ENCODE data around the gene CCDC74A.
"Not testable (repeated sequence)": the region's sequence is repeated elsewhere in the genome, so short reads cannot be mapped to it uniquely, and the experiment has no call there.

CCDC74A gene

GRCh38 chr2:131503587-131503986, 24.1 kb upstream of the CCDC74A start:
- DNase-seq (ENCODE audit: low spot score): not testable (repeated sequence)

GRCh38 chr2:131504082-131504750, 23.5 kb upstream of the CCDC74A start:
- DNase-seq (ENCODE audit: low spot score): not testable (repeated sequence)

DNA sequence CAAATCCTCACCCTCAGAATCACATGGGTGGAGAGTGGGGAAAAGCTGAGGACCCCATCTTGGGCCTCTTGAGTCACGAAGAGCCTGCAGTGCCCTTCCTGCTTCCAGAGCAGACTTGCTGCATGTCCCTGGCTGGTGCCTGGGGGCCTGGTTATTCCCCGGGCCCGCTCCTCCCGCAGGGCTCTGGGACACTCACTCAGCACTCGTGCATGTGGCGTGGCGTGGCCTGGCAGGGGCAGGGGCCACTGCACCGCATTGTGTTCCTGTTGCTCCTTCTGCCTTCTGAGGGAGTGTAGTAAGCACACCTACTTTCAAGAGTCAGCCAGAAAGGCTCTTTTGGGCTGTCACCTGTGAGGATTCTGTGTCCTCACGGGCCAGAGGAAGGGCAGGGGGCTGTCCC, 18.1 kb upstream of the CCDC74A start:
- no peak for DNase-seq (ENCODE audit: low spot score)

- not testable (repeated sequence) for DNase-seq (ENCODE audit: low spot score)
Observed at GRCh38 chr2:131511291-131511968, 16.3 kb upstream of the CCDC74A start.

DNA sequence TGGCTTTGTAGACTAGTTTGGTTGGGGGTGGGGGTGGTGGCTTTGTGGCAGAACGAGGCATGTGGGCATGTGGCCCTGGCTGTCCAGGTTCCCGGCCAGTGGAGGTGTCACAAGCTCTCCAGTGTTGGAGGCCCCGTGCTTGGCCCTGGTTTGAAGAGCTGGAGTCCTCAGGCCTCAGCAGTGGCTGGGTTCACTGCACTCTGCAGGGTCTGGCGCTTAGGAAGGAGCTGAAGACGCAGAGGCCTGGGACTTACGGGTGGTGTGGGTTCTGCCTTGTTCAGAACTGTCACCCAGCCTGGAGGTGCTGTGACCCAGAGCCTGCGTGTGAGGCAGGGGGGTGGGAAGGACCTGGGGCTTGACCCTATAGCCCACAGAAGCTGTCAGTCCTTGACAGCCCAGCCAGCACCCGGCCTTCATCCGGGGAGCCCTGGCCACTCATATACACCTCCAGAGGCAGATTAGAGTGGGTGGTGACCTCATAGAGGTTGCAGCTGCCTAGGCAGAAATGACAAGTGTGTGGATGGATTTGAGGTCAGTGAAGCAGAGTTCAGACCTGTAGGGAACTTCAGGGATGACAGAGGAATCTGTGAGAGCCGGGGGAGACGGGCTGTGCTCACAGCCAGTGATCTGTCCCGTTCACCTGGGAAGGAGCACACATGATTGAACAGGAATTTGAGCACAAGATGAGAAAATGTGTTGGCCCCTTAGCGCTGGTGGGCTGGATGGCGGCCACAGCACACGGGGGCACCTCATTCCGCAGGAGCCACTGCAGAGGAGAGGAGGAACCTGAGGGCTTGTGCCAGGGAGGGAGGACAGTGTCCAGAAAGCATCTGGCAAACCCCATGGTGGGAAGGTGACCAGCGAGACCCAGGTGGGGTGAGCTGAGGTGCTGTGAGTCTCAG, 15.5 kb upstream of the CCDC74A start:
- DNase-seq (ENCODE audit: low spot score): not testable (repeated sequence)

DNA sequence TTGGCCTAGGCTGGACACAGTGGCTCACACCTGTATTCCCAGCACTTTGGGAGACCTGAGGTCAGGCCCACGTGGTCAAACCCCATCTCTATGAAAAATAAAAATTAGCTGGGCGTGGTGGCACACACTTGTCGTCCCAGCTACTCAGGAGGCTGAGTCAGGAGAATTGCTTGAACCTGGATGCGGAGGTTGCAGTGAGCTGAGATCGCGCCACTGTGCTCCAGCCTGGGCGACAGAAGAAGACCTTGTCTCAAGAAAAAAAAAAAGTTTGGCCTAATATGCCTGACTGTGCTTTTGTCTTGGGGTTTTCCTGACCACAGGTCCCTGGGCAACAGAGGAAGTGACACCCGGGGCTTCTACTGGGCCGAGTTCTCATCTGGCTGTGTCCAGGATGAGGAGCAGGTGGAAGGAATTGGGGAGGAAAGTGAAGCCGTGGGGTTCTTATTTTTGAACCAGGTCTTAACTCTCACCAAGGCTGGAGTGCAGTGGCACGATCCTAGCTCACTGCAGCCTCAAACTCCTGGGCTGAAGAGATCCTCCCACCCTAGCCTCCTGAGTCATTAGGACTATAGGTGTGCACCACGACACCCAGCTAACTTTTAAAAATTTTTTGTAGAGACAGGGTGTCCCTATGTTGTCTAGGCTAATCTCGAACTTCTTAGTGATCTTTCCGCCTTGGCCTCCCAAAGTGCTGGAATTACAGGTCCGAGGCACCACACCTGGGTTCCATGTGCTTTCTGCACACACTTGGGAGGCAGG, 13.1 kb upstream of the CCDC74A start:
- not testable (repeated sequence) for DNase-seq (ENCODE audit: low spot score)

GRCh38 chr2:131515235-131515634, 12.5 kb upstream of the CCDC74A start:
- not testable (repeated sequence) for DNase-seq (ENCODE audit: low spot score)

DNA sequence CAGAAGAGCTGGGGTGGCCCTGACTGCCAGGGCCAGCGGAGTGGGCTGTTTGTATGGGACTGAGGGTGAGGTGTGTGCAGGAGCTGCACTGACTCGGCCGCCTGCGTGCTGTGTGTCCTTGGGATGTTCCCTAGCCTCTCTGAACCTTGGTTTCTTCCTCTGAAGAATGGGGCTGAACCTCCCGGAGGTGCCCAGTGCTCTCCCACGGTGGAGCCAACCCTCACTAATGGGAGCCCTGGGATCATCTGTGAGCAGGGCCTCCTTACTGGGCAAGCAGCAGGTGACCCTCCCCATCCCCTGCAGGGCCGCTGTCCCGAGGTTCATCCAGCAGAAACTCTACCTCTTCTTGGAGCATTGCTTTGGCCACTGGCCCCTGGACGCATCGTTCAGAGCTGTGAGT, 11.7 kb upstream of the CCDC74A start:
- no peak for DNase-seq (ENCODE audit: low spot score)

GRCh38 chr2:131516621-131517020, 11.1 kb upstream of the CCDC74A start:
- DNase-seq (ENCODE audit: low spot score): not testable (repeated sequence)

DNA sequence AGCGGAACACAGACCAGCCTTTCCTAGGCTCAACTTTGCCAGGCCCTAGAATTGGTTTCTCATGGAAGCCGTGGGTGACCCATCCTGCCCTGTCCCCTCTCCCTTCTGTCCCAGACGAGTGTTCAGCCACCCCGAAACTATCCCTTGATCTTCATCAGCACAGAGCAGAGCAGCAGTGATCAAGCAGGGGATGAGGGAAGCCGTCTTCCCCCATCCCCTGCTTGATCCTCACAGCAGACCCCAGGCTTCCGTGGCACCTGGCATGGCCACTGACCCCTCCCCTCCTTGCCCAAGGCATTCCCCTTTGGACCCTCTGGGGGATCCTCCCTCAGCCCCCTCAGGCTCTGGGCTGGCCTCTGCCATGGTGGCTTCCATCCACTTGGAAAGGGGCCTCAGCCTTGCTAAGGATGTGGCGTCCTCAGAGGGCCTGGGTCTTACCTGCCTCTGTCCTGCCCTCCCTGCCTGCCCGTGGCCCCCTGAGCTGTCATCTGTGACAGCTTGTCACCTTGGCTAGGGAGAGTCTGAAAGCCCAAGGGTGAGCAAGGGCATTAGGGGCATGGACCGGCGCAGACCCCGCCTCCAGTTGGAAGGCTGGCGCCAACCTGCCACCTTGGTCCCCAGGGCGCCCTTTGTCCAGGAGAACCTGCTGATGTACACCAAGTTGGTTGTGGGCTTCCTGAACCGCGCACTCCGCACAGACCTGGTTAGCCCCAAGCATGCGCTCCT, 10.4 kb upstream of the CCDC74A start:
- no peak for DNase-seq (ENCODE audit: low spot score)

DNA sequence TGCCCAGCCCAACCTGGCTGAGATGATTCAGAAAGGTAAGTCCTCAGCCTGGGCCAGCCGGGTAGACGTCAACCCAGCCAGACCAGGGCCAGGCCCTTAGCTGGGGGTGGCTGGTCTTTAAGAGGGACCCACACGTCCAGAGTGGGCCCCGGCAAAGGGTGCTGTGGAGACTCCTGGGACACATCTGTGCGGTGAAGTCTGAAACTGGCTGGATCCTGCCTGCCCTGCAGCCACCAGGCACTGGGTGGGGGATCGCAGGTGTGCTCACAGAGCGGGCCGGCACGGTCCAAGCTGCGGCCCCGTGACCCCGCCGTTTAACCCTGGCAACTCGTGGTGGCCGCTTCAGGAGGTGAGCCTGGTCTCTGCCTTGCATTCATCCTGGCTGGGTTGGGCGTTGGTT, 9.8 kb upstream of the CCDC74A start:
- not testable (repeated sequence) for DNase-seq (ENCODE audit: low spot score)

DNA sequence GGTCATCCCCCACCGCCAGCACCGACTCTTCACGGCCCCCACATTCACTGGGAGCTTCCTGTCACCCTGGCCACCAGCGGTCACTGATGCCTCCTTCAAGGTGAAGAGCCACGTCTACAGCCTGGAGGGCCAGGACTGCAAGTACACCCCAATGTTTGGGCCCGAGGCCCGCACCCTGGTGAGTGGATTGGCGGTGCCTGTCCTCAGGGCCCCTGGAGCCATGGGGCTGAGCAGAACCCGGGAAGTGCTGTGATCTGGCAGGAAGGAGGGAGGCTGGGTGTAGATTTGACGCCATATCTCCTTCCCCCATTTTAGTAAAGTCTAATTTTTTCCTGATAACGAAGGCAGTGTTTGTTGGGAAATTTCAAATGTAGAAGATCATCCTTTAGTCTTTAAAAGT, 9.2 kb upstream of the CCDC74A start:
- not testable (repeated sequence) for DNase-seq (ENCODE audit: low spot score)

GRCh38 chr2:131519466-131519865, 8.2 kb upstream of the CCDC74A start:
- DNase-seq (ENCODE audit: low spot score): no peak

- not testable (repeated sequence) for DNase-seq (ENCODE audit: low spot score)
Observed at GRCh38 chr2:131519871-131520470, 7.7 kb upstream of the CCDC74A start.

GRCh38 chr2:131520526-131520925, 7.2 kb upstream of the CCDC74A start:
- DNase-seq (ENCODE audit: low spot score): no peak

DNA sequence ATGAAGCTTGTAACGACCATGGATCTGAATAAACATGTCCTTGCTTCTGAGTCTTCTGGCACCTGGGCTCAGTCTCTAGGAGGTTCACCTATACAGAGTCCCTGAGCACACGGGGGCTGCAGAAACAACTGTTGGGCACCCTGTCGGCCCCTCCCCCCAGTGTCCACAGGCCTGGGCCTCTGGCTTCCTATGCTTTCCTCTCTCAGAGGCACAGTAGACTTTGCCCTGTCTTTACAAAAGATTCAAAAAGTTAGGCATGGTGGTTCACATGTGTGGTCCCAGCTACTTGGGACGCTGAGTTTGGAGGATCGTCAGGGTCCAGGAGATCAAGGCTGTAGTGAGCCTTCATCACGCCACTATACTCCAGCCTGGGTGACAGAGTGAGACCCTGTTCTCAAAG, 6.2 kb upstream of the CCDC74A start:
- DNase-seq (ENCODE audit: low spot score): not testable (repeated sequence)

DNA sequence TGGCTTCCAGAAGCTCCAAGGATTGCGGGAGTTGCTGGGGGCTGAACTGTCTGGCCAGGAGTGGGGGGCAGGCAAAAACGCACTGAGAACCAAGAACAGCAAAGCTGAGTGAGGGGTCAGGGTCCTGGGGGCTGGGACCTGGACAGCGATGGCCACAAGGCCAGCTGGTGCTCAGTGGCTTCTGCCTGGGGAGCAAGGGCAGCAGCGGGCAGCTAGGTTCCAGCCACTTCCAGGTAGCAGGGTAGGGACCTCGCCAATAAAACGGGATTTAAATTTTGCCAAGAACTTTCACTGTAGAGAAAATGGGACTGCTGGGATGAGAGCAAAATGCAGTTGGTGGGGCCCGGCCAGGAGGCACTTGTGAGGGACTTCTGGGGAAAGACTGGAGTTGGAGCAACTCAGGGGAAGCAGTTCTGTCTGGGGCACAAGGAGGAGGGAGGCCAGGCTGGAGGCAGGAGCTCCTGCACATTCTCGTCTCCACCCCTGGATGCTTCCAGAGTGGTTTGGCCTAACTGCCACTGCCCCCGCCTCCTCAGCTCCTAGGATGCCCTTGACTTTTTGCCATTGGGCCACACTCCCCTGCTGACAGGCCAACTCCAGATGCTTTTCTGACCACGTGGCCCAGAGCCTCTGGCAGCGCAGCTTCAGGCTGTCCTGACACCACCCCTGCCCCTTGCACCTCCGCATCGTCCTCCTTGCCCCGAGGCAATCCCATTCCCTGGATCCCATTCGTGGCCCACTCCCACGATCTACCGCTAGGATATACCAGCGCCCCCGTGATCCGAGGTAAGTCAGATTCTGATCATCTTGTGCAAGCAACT, 5.5 kb upstream of the CCDC74A start:
- DNase-seq (ENCODE audit: low spot score): peak; percentile 55

DNA sequence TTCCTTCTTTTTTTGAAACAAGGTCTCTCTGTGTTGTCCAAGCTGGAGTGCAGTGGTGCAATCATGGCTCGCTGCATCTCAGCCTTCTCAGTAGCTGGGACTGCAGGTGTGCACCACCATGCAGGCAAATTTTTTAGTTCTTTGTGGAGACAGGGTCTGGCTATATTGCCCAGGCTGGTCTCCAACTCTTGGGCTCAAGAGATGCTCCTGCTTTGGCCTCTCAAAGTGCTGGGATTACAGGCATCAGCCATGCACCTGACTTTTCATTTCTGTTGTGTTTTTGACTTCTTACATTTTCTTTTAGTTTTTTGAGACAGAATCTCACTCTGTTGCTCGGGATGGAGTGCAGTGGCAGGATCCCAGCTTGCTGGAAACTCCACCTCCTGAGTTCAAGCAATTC, 2.4 kb upstream of the CCDC74A start:
- DNase-seq (ENCODE audit: low spot score): not testable (repeated sequence)

DNA sequence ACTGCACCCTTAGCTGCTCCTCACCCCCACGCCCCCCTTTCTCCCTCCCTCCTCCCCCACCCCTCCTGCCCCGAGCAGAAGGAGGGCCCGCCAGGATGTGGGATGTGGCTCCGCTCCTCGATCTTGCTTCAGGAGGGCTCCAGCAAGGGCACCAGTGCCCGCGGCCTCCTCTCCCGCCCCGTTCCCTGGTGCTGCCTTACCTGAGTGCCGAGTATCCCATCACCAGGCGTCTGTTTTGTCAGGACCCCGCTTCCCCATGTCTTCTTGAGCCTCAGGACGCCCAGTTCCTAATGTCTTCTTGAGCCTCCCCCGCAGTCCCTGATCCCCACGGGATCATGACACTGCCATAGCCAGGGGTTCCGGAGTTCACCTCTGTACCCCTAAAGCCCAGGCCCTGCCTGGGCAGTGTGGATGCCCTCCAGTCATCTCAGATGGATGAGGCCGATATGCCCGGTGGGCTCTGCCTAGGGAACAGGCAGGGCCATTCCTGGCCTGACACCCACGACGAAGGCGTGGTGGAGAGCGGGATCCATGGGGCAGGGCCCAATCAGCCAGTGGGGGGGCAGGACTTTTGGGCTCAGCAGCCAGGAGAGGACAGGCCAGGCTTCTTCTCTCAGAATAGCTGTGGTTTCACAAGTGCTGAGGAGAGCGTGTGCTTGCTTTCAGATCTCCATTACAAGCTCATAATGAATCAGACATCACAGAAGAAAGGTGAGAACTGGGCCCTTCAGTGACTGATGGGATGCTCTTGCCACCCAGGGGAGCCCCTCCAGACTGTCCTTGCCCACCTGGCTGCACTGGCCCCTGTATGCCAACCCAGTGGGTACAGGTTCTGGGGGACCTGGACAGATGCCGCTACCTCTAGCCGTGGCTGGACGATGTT, 1.5 kb downstream of the CCDC74A start:
- not testable (repeated sequence) for DNase-seq (ENCODE audit: low spot score)
